HepG2 (cell line): ENCODE results near the gene P4HB. TPM values are rescaled to one million over a fixed set of nuclear protein-coding genes. Genes with fewer than 3 reads are reported as not detected.

ENCODE experiments used
- ATAC-seq: fragments of 200-7000 bp; cut with Tn5 transposase; 3 replicates; pipeline ENCODE4 v1.9.1; 2020; ENCODE audit warnings: mild to moderate bottlenecking, moderate library complexity
- BruUV-seq: library from RNA; stranded (reverse); fragments of 400-500 nt; replicated peaks from 2 replicates; lab custom pipeline; 2021; lab: Mats Ljungman, UMichigan
- CTCF ChIA-PET: fragments of 300-600 bp; formaldehyde crosslinking; extraction: SDS; loops from one replicate; lab custom pipeline; 2021; ENCODE audit warnings: low total read pairs, inconsistent platforms, low intra/inter-chr PET ratio; lab: Yijun Ruan, JAX
- POLR2A ChIA-PET: fragments of 350-600 bp; sonication (Branson Sonifier 250); formaldehyde crosslinking; loops from one replicate; lab custom pipeline; 2020; ENCODE audit warnings: antibody characterized with exemption, inconsistent platforms; lab: Yijun Ruan, JAX
- DNase-seq: peaks from one replicate; pipeline ENCODE4 v3.0.0-alpha.2; 2015; ENCODE audit warnings: low spot score
- FAIRE-seq: peaks from 3 replicates; lab custom pipeline; 2011; peaks lifted over from hg19 to GRCh38; lab: Jason Lieb, UNC
- H2AFZ ChIP-seq: one replicate; pipeline ENCODE4 v1.6.1; 2011; ENCODE audit warnings: low read length, inconsistent platforms
- H3K27ac ChIP-seq: fragments of 300-600 bp; 3 replicates; pipeline ENCODE4 v1.8.0; 2011; ENCODE audit warnings: mixed run types, mild to moderate bottlenecking, mixed read lengths, low read length, inconsistent platforms; ENCODE audit not compliant: insufficient read depth; ENCODE audit errors: extremely low read length
- H3K27me3 ChIP-seq, 2 experiments: fragments of 200-600 bp in 1 of 2; 2 replicates in 1 of 2; 3 replicates in 1 of 2; pipeline versions ENCODE4 v1.6.0 to v1.8.0; 2011; ENCODE audit warnings: low read length in 2 of 2, mild to moderate bottlenecking in 2 of 2, moderate library complexity in 2 of 2, inconsistent platforms in 1 of 2; ENCODE audit not compliant: insufficient read depth in 2 of 2, control insufficient read depth in 1 of 2
- H3K36me3 ChIP-seq, 2 experiments: fragments of 200-600 bp in 1 of 2; replicated peaks in 1 of 2; 2 replicates in 1 of 2; 3 replicates in 1 of 2; pipeline versions ENCODE4 v1.5.1 to v1.8.0; 2011; ENCODE audit warnings: low read length in 2 of 2, inconsistent platforms in 1 of 2; ENCODE audit not compliant: insufficient read depth in 2 of 2, control insufficient read depth in 1 of 2
- H3K4me1 ChIP-seq: 2 replicates; pipeline ENCODE4 v1.5.1; 2012; ENCODE audit warnings: low read length, inconsistent platforms; ENCODE audit not compliant: insufficient read depth
- H3K4me2 ChIP-seq: 2 replicates; pipeline ENCODE4 v1.6.0; 2011; ENCODE audit warnings: low read depth, low read length, inconsistent platforms
- H3K4me3 ChIP-seq, 3 experiments: fragments of 200-600 bp in 1 of 3; sonication (generic), shearing (Covaris generic) in 1 of 3; replicated peaks in 1 of 3; 2 replicates each; pipeline ENCODE4 v1.5.1; 2011 to 2016; ENCODE audit warnings: low read length in 3 of 3, inconsistent platforms in 2 of 3, low read depth in 2 of 3, mild to moderate bottlenecking in 2 of 3, control low read depth in 1 of 3, mixed read lengths in 1 of 3; ENCODE audit not compliant: insufficient read depth in 1 of 3
- H3K79me2 ChIP-seq: one replicate; pipeline ENCODE4 v1.6.1; 2011; ENCODE audit warnings: low read length, inconsistent platforms; ENCODE audit not compliant: insufficient read depth
- H3K9ac ChIP-seq: 2 replicates; pipeline ENCODE4 v1.6.0; 2011; ENCODE audit warnings: mild to moderate bottlenecking, low read depth, low read length, inconsistent platforms; ENCODE audit not compliant: insufficient read depth
- H3K9me3 ChIP-seq: 2 replicates; pipeline ENCODE4 v1.5.1; 2012; ENCODE audit warnings: mild to moderate bottlenecking, low read length
- H4K20me1 ChIP-seq: 2 replicates; pipeline ENCODE4 v1.6.0; 2011; ENCODE audit warnings: inconsistent platforms, mild to moderate bottlenecking, low read length, moderate library complexity; ENCODE audit not compliant: insufficient read depth
- FOXJ3 ChIP-seq: sonication (generic); formaldehyde crosslinking; IDR thresholded peaks from 2 replicates; pipeline ENCODE4 v1.4.0; 2020; ENCODE audit warnings: missing genetic modification reagents, mild to moderate bottlenecking, borderline replicate concordance
- MED1 ChIP-seq: sonication (generic); formaldehyde crosslinking; IDR thresholded peaks from 2 replicates; pipeline ENCODE4 v1.4.0; 2020; ENCODE audit warnings: missing genetic modification reagents
- NFIC ChIP-seq: IDR thresholded peaks from 2 replicates; pipeline ENCODE4 v1.6.1; 2012; ENCODE audit warnings: mild to moderate bottlenecking, low read length, inconsistent platforms
- RBFOX2 ChIP-seq: fragments of 200-400 bp; formaldehyde crosslinking; IDR thresholded peaks from 2 replicates; pipeline ENCODE4 v1.6.1; 2017; ENCODE audit warnings: low read depth, mild to moderate bottlenecking, low read length
- SP1 ChIP-seq, 2 experiments: fragments of 450-650 bp in 1 of 2; sonication (generic) in 1 of 2; formaldehyde crosslinking in 1 of 2; IDR thresholded peaks; 2 replicates each; pipeline versions ENCODE4 v1.4.0 to v1.6.1; 2016 to 2020; ENCODE audit warnings: missing genetic modification reagents in 1 of 2
- SP4 ChIP-seq: sonication (generic); formaldehyde crosslinking; IDR thresholded peaks from 2 replicates; pipeline ENCODE4 v1.8.1; 2023; ENCODE audit warnings: mild to moderate bottlenecking, missing genetic modification reagents
- ZNF784 ChIP-seq: sonication (generic); formaldehyde crosslinking; IDR thresholded peaks from 2 replicates; pipeline ENCODE4 v1.5.1; 2020; ENCODE audit warnings: missing genetic modification reagents, mild to moderate bottlenecking, borderline replicate concordance
- WGBS: methylation state at CpG from one replicate; pipeline ENCODE4 v1.1.6; 2017; ENCODE audit warnings: low lambda C conversion rate; 5-methylcytosine and 5-hydroxymethylcytosine counted together
- in situ Hi-C: cut with HindIII; loops from 2 replicates; pipeline ENCODE4 v1.10.0; 2017; ENCODE audit warnings: low pct_unique_long_range_greater_than_20kb; ENCODE audit not compliant: extremely low pct_ligation_motif_present
- intact Hi-C: fragments of 100-400 bp; cut with micrococcal nuclease; formaldehyde crosslinking; loops from one replicate; pipeline ENCODE4 v1.10.0; 2022; ENCODE audit not compliant: unreplicated experiment
- polyA plus RNA-seq, 8 experiments: library from polyadenylated mRNA; depleted of rRNA in 3 of 8; stranded (reverse) in 7 of 8; unstranded in 1 of 8; fragments of >200 nt; fragmentation: Illumina TruSeq in 4 of 8; extraction: Trizol in 4 of 8; gene quantifications; 2 replicates each; pipeline versions ENCODE4 v1.2.1 to v1.2.3, GENCODE V29; 2011 to 2016; ENCODE audit warnings: low read depth in 4 of 8, missing spikeins in 1 of 8, mixed read lengths in 1 of 8; ENCODE audit not compliant: insufficient read depth in 1 of 8
- total RNA-seq, 5 experiments: library from RNA; depleted of rRNA; stranded (reverse); fragments of >200 nt; fragmentation: Illumina TruSeq; extraction: Trizol; gene quantifications; 2 replicates each; pipeline ENCODE4 v1.2.3, GENCODE V29; 2016; ENCODE audit warnings: low read depth in 1 of 5
- TF ChIP-seq, protein P1 (sequence below): sonication (generic); formaldehyde crosslinking; conservative IDR thresholded peaks from 2 replicates; pipeline ENCODE4 v1.8.0; 2022; ENCODE audit warnings: mild to moderate bottlenecking, moderate library complexity, missing genetic modification reagents
- TF ChIP-seq, protein P2 (sequence below): sonication (generic); formaldehyde crosslinking; IDR thresholded peaks from 2 replicates; pipeline ENCODE4 v1.4.0; 2020; ENCODE audit warnings: missing genetic modification reagents

P4HB gene
- total and polyA plus RNA-seq, 2 of the 13 experiments (the other 11 are each of a cell fraction or from before 2014, with no cell fraction given), result 185 to 782 TPM

DNA sequence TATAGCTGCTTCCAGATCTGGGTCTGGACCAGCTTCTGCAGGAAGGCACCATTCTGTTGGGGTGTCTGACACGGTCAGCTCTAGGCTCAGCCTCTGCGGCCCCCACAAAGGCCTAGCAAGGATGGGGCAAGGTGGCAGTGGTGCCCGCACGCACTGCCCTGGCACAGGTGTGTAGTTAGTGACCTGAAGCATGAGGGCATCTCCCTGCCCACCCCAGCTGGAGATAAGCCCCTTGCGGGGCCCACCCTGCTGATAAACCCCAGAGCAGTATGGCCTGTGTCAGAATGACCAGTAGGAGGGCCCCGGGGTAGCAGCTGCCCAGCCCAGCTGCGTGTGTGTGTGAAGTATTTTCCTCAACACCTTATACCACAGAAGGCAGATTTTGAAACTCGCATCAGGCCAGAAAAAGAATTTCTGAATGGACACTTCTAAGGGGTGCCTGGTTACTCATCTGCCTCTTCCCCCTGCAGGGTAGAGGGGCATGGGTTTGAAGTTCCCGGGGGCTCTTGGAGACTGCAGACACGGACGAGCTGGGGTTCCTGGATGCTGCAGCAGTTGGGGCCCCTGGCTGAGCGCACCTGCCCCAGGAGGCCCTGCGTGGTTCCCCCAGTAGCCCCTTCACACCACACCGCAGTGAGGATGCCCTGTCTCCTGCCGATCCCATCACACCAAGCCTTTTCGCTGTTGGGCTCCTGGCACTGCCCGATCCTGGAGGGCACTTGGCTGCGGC is 6.3 kb upstream of the P4HB start:
- WGBS, result 90% methylated on average over 10 of the region's 18 CpGs
- H3K4me2 ChIP-seq, result no peak overlapping the region; the same call in 1 of the 2 replicates
- intact Hi-C loops (loop anchor here (5.0 kb wide), 1 partner anchor 156 kb away; the partner anchor contains the start of genes CENPX and LRRC45), in situ Hi-C loops (no loop called here)
- DNase-seq (no peak), FAIRE-seq (no peak), ATAC-seq (peak; percentile 0; the same call in 1 of the 3 replicates)
- no peaks in the 10 kb centered on the region for H3K27me3 ChIP-seq
- no peaks in the 10 kb centered on the region for H3K9me3 ChIP-seq
- H3K9ac ChIP-seq, result no peak overlapping the region; the same call in 1 of the 2 replicates
- no peak overlapping the region for H2AFZ ChIP-seq
- peaks cover 18 to 39% of the 10 kb centered on the region in 2 experiments for H3K36me3 ChIP-seq
- H3K4me1 ChIP-seq, result peaks cover 88% of the 10 kb centered on the region
- H4K20me1 ChIP-seq, result peaks cover 53% of the 10 kb centered on the region; the same call in 1 of the 2 replicates
- H3K4me3 ChIP-seq, result no peak overlapping the region
- peaks cover 45% of the 10 kb centered on the region for H3K79me2 ChIP-seq
- POLR2A ChIA-PET, result interaction anchor here (0.5 to 3.8 kb wide), 20 partner anchors 8 to 240 kb away, joined by 3 to 15 read pairs (median 4); partner anchors contain the start of genes ALYREF, ANAPC11, CENPX and LRRC45
- H3K27ac ChIP-seq, result peak overlapping the region; percentile 61
- no TSS peak for BruUV-seq
- CTCF ChIA-PET, result no interaction called here
- TF ChIP-seq NFIC (0 out of 2 replicates have a peak, but pooled peaks have one; percentile 29), FOXJ3 (CRISPR knock-in tag) (no peak), SP4 (CRISPR knock-in tag) (peak; percentile 8; the same call in 1 of the 2 replicates), MED1 (CRISPR knock-in tag) (0 out of 2 replicates have a peak, but pooled peaks have one; percentile 4), SP1 (IDR thresholded peaks at IDR 0.05) (no peak), SP1 (CRISPR knock-in tag; IDR thresholded peaks at IDR 0.05) (no peak), ZNF784 (CRISPR knock-in tag) (no peak), RBFOX2 (peak; percentile 96; the same call in 1 of the 2 replicates)
- TF ChIP-seq, protein P1, sequence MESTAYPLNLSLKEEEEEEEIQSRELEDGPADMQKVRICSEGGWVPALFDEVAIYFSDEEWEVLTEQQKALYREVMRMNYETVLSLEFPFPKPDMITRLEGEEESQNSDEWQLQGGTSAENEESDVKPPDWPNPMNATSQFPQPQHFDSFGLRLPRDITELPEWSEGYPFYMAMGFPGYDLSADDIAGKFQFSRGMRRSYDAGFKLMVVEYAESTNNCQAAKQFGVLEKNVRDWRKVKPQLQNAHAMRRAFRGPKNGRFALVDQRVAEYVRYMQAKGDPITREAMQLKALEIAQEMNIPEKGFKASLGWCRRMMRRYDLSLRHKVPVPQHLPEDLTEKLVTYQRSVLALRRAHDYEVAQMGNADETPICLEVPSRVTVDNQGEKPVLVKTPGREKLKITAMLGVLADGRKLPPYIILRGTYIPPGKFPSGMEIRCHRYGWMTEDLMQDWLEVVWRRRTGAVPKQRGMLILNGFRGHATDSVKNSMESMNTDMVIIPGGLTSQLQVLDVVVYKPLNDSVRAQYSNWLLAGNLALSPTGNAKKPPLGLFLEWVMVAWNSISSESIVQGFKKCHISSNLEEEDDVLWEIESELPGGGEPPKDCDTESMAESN, result peak; percentile 60; the same call in 1 of the 2 replicates
- TF ChIP-seq, protein P2, sequence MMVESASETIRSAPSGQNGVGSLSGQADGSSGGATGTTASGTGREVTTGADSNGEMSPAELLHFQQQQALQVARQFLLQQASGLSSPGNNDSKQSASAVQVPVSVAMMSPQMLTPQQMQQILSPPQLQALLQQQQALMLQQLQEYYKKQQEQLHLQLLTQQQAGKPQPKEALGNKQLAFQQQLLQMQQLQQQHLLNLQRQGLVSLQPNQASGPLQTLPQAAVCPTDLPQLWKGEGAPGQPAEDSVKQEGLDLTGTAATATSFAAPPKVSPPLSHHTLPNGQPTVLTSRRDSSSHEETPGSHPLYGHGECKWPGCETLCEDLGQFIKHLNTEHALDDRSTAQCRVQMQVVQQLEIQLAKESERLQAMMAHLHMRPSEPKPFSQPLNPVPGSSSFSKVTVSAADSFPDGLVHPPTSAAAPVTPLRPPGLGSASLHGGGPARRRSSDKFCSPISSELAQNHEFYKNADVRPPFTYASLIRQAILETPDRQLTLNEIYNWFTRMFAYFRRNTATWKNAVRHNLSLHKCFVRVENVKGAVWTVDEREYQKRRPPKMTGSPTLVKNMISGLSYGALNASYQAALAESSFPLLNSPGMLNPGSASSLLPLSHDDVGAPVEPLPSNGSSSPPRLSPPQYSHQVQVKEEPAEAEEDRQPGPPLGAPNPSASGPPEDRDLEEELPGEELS (CRISPR knock-in tag), result 0 out of 2 replicates have a peak, but pooled peaks have one; percentile 6
